GM23248 (cell line): ENCODE results near the gene UBE3A. TPM values are rescaled to one million over a fixed set of nuclear protein-coding genes. Genes with fewer than 3 reads are reported as not detected.
"Not testable (repeated sequence)": the region's sequence is repeated elsewhere in the genome, so short reads cannot be mapped to it uniquely, and the experiment has no call there.

Source experiments
- DNase-seq: peaks from one replicate; pipeline ENCODE4 v3.0.0-alpha.2; 2015
- H2AFZ ChIP-seq: fragments of 200-600 bp; sonication (generic); 2 replicates; pipeline ENCODE4 v1.6.1; 2016; ENCODE audit warnings: antibody characterized with exemption
- H3F3A ChIP-seq: fragments of 200-600 bp; sonication (generic); 2 replicates; pipeline ENCODE4 v1.6.1; 2016; ENCODE audit warnings: mild to moderate bottlenecking, antibody characterized with exemption, mixed run types; ENCODE audit not compliant: insufficient read depth
- H3K27ac ChIP-seq: fragments of 200-600 bp; sonication (generic); 2 replicates; pipeline ENCODE4 v1.5.1; 2016; ENCODE audit warnings: mild to moderate bottlenecking
- H3K27me3 ChIP-seq: fragments of 200-600 bp; sonication (generic); replicated peaks from 2 replicates; pipeline ENCODE4 v1.6.1; 2016; ENCODE audit warnings: mild to moderate bottlenecking; ENCODE audit not compliant: insufficient read depth
- H3K36me3 ChIP-seq: fragments of 200-600 bp; sonication (generic); 2 replicates; pipeline ENCODE4 v1.6.1; 2016; ENCODE audit warnings: low read depth, mild to moderate bottlenecking
- H3K4me1 ChIP-seq: fragments of 200-600 bp; sonication (generic); 2 replicates; pipeline ENCODE4 v1.6.1; 2016; ENCODE audit warnings: mild to moderate bottlenecking; ENCODE audit not compliant: insufficient read depth
- H3K4me2 ChIP-seq: fragments of 200-600 bp; sonication (generic); one replicate; pipeline ENCODE4 v1.6.1; 2016; ENCODE audit warnings: mild to moderate bottlenecking; ENCODE audit not compliant: unreplicated experiment
- H3K4me3 ChIP-seq: fragments of 200-600 bp; sonication (generic); 2 replicates; pipeline ENCODE4 v1.5.1; 2016; ENCODE audit warnings: mild to moderate bottlenecking
- H3K79me2 ChIP-seq: fragments of 200-600 bp; sonication (generic); 2 replicates; pipeline ENCODE4 v1.6.1; 2016; ENCODE audit warnings: mild to moderate bottlenecking; ENCODE audit not compliant: insufficient read depth
- H3K9ac ChIP-seq: fragments of 200-600 bp; sonication (generic); 2 replicates; pipeline ENCODE4 v1.6.1; 2016; ENCODE audit warnings: mild to moderate bottlenecking
- H3K9me2 ChIP-seq: fragments of 200-600 bp; sonication (generic); 2 replicates; pipeline ENCODE4 v1.6.1; 2016; ENCODE audit warnings: mixed run types, mild to moderate bottlenecking, moderate library complexity; ENCODE audit not compliant: insufficient read depth
- H3K9me3 ChIP-seq: fragments of 200-600 bp; sonication (generic); one replicate; pipeline ENCODE4 v1.6.1; 2017; ENCODE audit warnings: low read depth
- H4K20me1 ChIP-seq: fragments of 200-600 bp; sonication (generic); 2 replicates; pipeline ENCODE4 v1.6.0; 2016; ENCODE audit not compliant: insufficient read depth
- EZH2 ChIP-seq: fragments of 200-600 bp; sonication (generic); IDR thresholded peaks from 2 replicates; pipeline ENCODE4 v1.6.1; 2018; ENCODE audit warnings: antibody characterized with exemption, mild to moderate bottlenecking; ENCODE audit not compliant: insufficient read depth, poor library complexity, severe bottlenecking
- EZH2phosphoT487 ChIP-seq: fragments of 200-600 bp; sonication (generic); IDR thresholded peaks from 2 replicates; pipeline ENCODE4 v1.6.1; 2018; ENCODE audit warnings: antibody characterized with exemption, moderate library complexity, mild to moderate bottlenecking, low read depth; ENCODE audit not compliant: insufficient read depth
- WGBS, 2 experiments: methylation state at CpG; one replicate each; pipeline ENCODE4 v1.1.6; 2015 to 2017; ENCODE audit warnings: low lambda C conversion rate in 2 of 2, low coverage in 1 of 2; ENCODE audit errors: missing lambda C conversion rate in 2 of 2; 5-methylcytosine and 5-hydroxymethylcytosine counted together
- in situ Hi-C: fragments of 300-500 bp; cut with MboI; formaldehyde crosslinking; loops from 2 replicates; pipeline ENCODE4 v1.15.0; 2020
- polyA plus RNA-seq: library from polyadenylated mRNA; unstranded; fragments of >200 nt; fragmentation: Nextera tagmentation; extraction: Ambion mirVana; gene quantifications from 2 replicates; pipeline ENCODE4 v1.2.1, GENCODE V29; 2016
- total RNA-seq: library from RNA; depleted of rRNA; stranded (reverse); fragments of >200 nt; shearing (Covaris generic); gene quantifications from 2 replicates; pipeline ENCODE4 v1.2.3, GENCODE V29; 2014

The UBE3A gene
- total and polyA plus RNA-seq, 2 experiments from 2014 or later, result 55.4 to 68.0 TPM

DNA sequence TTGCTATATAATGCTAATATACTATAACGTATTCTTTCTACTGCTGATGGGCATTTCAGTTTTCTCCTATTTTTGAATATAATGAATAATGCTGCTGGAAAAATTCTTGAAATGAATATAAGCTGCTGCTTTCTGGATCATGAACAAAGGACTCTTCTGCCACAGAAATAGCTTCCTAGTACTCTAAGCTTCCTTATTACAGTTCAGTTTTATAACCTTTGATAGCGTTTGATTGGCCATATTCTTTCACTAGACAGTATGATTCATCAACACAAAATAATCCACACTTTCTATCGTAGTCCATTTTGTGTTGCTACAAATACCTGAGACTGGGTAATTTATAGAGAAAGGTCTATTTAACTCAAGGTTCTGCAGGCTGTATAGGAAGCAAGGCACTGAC, 16.4 kb upstream of the UBE3A start:
- no peak overlapping the region for H3K4me3 ChIP-seq
- H3K9me2 ChIP-seq, result no peaks in the 10 kb centered on the region
- no peak overlapping the region for H2AFZ ChIP-seq
- no peaks in the 10 kb centered on the region for H3K9me3 ChIP-seq
- DNase-seq, result no peak
- no peaks in the 10 kb centered on the region for H3F3A ChIP-seq
- in situ Hi-C loops, result no loop called here
- WGBS, 2 experiments, result 40 to 49% methylated on average over 3 of the region's 3 CpGs
- H3K79me2 ChIP-seq, result no peaks in the 10 kb centered on the region
- H3K4me1 ChIP-seq, result no peaks in the 10 kb centered on the region
- H3K4me2 ChIP-seq, result no peak overlapping the region
- H3K27ac ChIP-seq, result no peak overlapping the region
- no peaks in the 10 kb centered on the region for H3K36me3 ChIP-seq
- H4K20me1 ChIP-seq, result no peaks in the 10 kb centered on the region
- no peak overlapping the region for H3K9ac ChIP-seq
- no peaks in the 10 kb centered on the region for H3K27me3 ChIP-seq
- no peak for TF ChIP-seq EZH2
- TF ChIP-seq EZH2phosphoT487, result no peak

DNA sequence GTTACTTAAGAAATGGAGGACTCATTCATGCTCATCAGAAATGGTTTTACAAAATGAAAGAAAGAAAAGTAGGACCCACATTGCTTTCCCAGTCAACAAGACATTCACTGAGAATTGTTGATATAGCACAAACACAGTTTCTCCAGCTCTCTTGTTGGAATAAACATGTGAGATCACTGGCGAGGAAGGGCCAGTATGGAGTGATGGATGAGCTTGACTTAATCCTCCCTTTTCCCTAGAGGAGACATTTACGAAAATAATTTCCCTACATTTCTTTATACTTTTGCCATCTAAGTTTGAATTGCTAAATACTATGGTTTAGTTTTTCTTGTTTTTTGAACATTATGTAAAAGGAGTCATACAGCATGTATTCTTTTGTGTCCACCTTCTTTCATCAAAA, 15.9 kb upstream of the UBE3A start:
- H3K4me1 ChIP-seq, result no peaks in the 10 kb centered on the region
- no peak for DNase-seq
- no peaks in the 10 kb centered on the region for H3K79me2 ChIP-seq
- no peak overlapping the region for H3K27ac ChIP-seq
- TF ChIP-seq EZH2 (no peak), EZH2phosphoT487 (no peak)
- in situ Hi-C loops, result no loop called here
- H4K20me1 ChIP-seq, result no peaks in the 10 kb centered on the region
- H3F3A ChIP-seq, result no peaks in the 10 kb centered on the region
- H3K4me2 ChIP-seq, result no peak overlapping the region
- no peaks in the 10 kb centered on the region for H3K9me2 ChIP-seq
- no peaks in the 10 kb centered on the region for H3K36me3 ChIP-seq
- no peak overlapping the region for H3K9ac ChIP-seq
- no peak overlapping the region for H2AFZ ChIP-seq
- no peak overlapping the region for H3K4me3 ChIP-seq
- 11 to 24% methylated on average over 2 of the region's 2 CpGs for WGBS, 2 experiments
- H3K27me3 ChIP-seq, result no peaks in the 10 kb centered on the region
- H3K9me3 ChIP-seq, result no peaks in the 10 kb centered on the region

DNA sequence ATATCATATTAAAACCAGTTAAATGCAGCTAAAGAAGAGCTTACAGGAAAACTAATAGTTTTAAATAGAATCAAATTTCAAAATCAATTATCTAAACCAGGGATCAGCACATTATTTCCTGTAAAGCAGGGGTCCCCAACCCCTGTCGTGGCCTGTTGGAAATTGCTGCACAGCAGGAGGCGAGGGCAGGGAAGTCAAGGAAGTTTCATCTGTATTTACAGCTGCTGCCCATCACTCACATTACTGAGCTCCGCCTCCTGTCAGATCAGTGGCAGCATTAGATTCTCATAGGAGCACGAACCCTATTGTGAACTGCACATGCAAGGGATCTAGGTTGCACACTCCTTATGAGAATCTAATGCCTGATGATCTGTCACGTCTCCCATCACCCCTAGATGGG, 14.4 kb upstream of the UBE3A start:
- H3K9me2 ChIP-seq, H3K9me3 ChIP-seq, DNase-seq, H3F3A ChIP-seq, in situ Hi-C loops, H3K9ac ChIP-seq, H3K4me2 ChIP-seq, H3K4me1 ChIP-seq, H4K20me1 ChIP-seq, H2AFZ ChIP-seq, H3K27ac ChIP-seq, H3K4me3 ChIP-seq, H3K36me3 ChIP-seq, H3K27me3 ChIP-seq, H3K79me2 ChIP-seq: not testable (repeated sequence)
- WGBS, 2 experiments, result 50 to 61% methylated on average over 5 of the region's 5 CpGs

DNA sequence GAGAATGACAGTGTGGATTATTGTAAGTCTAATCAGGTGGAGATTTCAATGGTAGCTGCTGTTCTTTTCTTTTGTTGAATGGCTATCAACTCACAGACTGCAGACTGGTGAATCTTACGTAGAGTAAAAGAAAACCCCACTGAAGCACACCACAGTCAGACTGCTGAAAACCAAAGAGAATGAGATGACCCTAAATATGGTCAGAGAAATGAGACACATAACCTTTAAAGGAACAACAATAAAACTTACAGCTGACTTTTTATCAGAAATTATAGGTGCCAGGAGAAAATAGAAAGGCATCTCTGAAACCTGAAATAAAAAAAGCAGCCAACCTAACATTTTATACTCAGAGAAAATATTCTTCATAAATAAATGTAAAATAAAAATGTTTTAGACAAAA, 12.7 kb upstream of the UBE3A start:
- no peak overlapping the region for H3K4me3 ChIP-seq
- no peak overlapping the region for H3K9ac ChIP-seq
- no peak for DNase-seq
- no peaks in the 10 kb centered on the region for H3K9me2 ChIP-seq
- in situ Hi-C loops, result no loop called here
- no peak for TF ChIP-seq EZH2
- TF ChIP-seq EZH2phosphoT487, result no peak
- no peaks in the 10 kb centered on the region for H3K79me2 ChIP-seq
- no peak overlapping the region for H3K27ac ChIP-seq
- H2AFZ ChIP-seq, result no peak overlapping the region
- H4K20me1 ChIP-seq, result no peaks in the 10 kb centered on the region
- H3K9me3 ChIP-seq, result no peaks in the 10 kb centered on the region
- H3K27me3 ChIP-seq, result no peaks in the 10 kb centered on the region
- no peaks in the 10 kb centered on the region for H3K36me3 ChIP-seq
- WGBS, 2 experiments, result 32 to 55% methylated on average over 1 of the region's 1 CpG
- no peak overlapping the region for H3K4me2 ChIP-seq
- H3F3A ChIP-seq, result no peaks in the 10 kb centered on the region
- H3K4me1 ChIP-seq, result no peaks in the 10 kb centered on the region

DNA sequence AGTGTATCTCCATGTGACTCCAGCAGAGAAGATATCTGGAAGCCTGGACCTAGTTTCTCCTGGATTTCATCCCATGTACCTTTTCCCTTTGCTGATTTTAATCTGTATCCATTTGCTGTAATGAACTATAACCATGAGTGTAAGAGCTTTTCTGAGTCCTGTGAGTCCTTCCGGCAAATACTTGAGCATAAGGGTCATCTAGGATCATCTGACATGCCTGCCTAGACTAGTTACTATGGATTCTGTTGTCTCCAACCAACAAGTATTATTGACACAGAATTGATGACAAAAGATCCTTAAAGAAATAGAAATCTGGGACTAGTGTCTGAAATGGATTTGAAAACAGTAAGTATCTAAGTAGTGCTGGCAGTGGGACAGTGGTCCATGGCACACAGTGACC, 11.3 kb upstream of the UBE3A start:
- 72 to 79% methylated on average over 1 of the region's 1 CpG for WGBS, 2 experiments

More for the DNA sequence above, 11.3 kb upstream of the UBE3A start:
- no peak overlapping the region for H3K4me3 ChIP-seq
- no peaks in the 10 kb centered on the region for H4K20me1 ChIP-seq
- H3K9ac ChIP-seq, result no peak overlapping the region
- in situ Hi-C loops, result no loop called here
- H3K27ac ChIP-seq, result no peak overlapping the region
- no peaks in the 10 kb centered on the region for H3K27me3 ChIP-seq
- H3K36me3 ChIP-seq, result no peaks in the 10 kb centered on the region
- no peaks in the 10 kb centered on the region for H3K9me2 ChIP-seq
- H2AFZ ChIP-seq, result no peak overlapping the region
- DNase-seq, result no peak
- no peaks in the 10 kb centered on the region for H3F3A ChIP-seq
- H3K4me1 ChIP-seq, result no peaks in the 10 kb centered on the region
- H3K9me3 ChIP-seq, result no peaks in the 10 kb centered on the region
- TF ChIP-seq EZH2 (no peak), EZH2phosphoT487 (no peak)
- no peaks in the 10 kb centered on the region for H3K79me2 ChIP-seq
- H3K4me2 ChIP-seq, result no peak overlapping the region
